Measurements from ENCODE around the gene PACRG.

The PACRG gene

GRCh38 chr6:163190786-163191185 is 463.0 kb downstream of the PACRG start:
- DNase-seq (ENCODE audit: low read depth): no peak
- H3K4me3 ChIP-seq (ENCODE audit: low read length): no peak overlapping the region
- TF ChIP-seq CTCF (conservative IDR thresholded peaks at IDR 0.05; ENCODE audit: low read depth, low read length): no peak

GRCh38 chr6:163191704-163192537 is 464.1 kb downstream of the PACRG start:
- no peak overlapping the region for H3K4me3 ChIP-seq (ENCODE audit: low read length)
- TF ChIP-seq CTCF (conservative IDR thresholded peaks at IDR 0.05; ENCODE audit: low read depth, low read length): no peak
- no peak for DNase-seq (ENCODE audit: low read depth)

- DNase-seq (ENCODE audit: low read depth): no peak
- no peak for TF ChIP-seq CTCF (conservative IDR thresholded peaks at IDR 0.05; ENCODE audit: low read depth, low read length)
- no peak overlapping the region for H3K4me3 ChIP-seq (ENCODE audit: low read length)
Measured at GRCh38 chr6:163192591-163192990, 464.8 kb downstream of the PACRG start.

- no peak overlapping the region for H3K4me3 ChIP-seq (ENCODE audit: low read length)
- TF ChIP-seq CTCF (conservative IDR thresholded peaks at IDR 0.05; ENCODE audit: low read depth, low read length): no peak
- no peak for DNase-seq (ENCODE audit: low read depth)
Measured at GRCh38 chr6:163193326-163193725, 465.6 kb downstream of the PACRG start.

- no peak for DNase-seq (ENCODE audit: low read depth)
- no peak overlapping the region for H3K4me3 ChIP-seq (ENCODE audit: low read length)
- no peak for TF ChIP-seq CTCF (conservative IDR thresholded peaks at IDR 0.05; ENCODE audit: low read depth, low read length)
Measured at GRCh38 chr6:163195721-163196691, 468.2 kb downstream of the PACRG start.

GRCh38 chr6:163197839-163198238 is 470.1 kb downstream of the PACRG start:
- no peak for TF ChIP-seq CTCF (conservative IDR thresholded peaks at IDR 0.05; ENCODE audit: low read depth, low read length)
- no peak overlapping the region for H3K4me3 ChIP-seq (ENCODE audit: low read length)
- no peak for DNase-seq (ENCODE audit: low read depth)
